ENCODE results near the gene PAPPA2. TPM values are rescaled to one million over a fixed set of nuclear protein-coding genes. Genes with fewer than 3 reads are reported as not detected.

The PAPPA2 gene
- total and polyA plus RNA-seq, 2 donors (not counting 1 experiment from before 2014, with no cell fraction given): not detected

- no peaks in the 10 kb centered on the region for H3K9me3 Mint-ChIP-seq (ENCODE audit: insufficient read depth)
- Histone ChIP-seq H3K4me1 (ENCODE audit: control insufficient read depth in 2 of 2, insufficient read depth in 2 of 2, low read length in 2 of 2) (no peaks in the 10 kb centered on the region), H3K27me3 (replicated peaks in 1 of 4; ENCODE audit: control extremely low read depth in 1 of 4, control insufficient read depth in 3 of 4, insufficient read depth in 4 of 4, low read length in 3 of 4) (no peaks in the 10 kb centered on the region), H3K4me2 (replicated peaks; ENCODE audit: low read depth, low read length, poor library complexity, severe bottlenecking) (no peak overlapping the region), H3K4me3 (ENCODE audit: control extremely low read depth in 1 of 5, extremely low read depth in 1 of 5, insufficient read depth in 1 of 5, low read depth in 2 of 5, low read length in 4 of 5) (no peak overlapping the region), H4K20me1 (ENCODE audit: control insufficient read depth, insufficient read depth, low read length, poor library complexity, severe bottlenecking) (no peaks in the 10 kb centered on the region), H3K9me3 (ENCODE audit: control extremely low read depth in 1 of 3, control insufficient read depth in 2 of 3, insufficient read depth in 1 of 3, low read length in 2 of 3) (no peaks in the 10 kb centered on the region), H3K36me3 (replicated peaks in 1 of 2; ENCODE audit: control extremely low read depth in 1 of 2, control insufficient read depth in 1 of 2, extremely low read depth in 1 of 2, insufficient read depth in 2 of 2, low read length in 1 of 2) (no peaks in the 10 kb centered on the region), H3K9ac (ENCODE audit: low read length) (no peak overlapping the region), H3K27ac (ENCODE audit: low read length in 2 of 2) (no peak overlapping the region), H2AFZ (ENCODE audit: insufficient read depth, low read depth, low read length, poor library complexity, severe bottlenecking) (no peak overlapping the region), H3K79me2 (ENCODE audit: control insufficient read depth, insufficient read depth, low read length) (no peaks in the 10 kb centered on the region)
- TF ChIP-seq EZH2 (IDR thresholded peaks at IDR 0.05; ENCODE audit: borderline replicate concordance, insufficient read depth, low read depth, low read length, poor library complexity, severe bottlenecking): no peak
- TF ChIP-seq CTCF (IDR thresholded peaks at IDR 0.05): no peak
- CTCF ChIA-PET: interaction anchor here (0.8 kb wide), 1 partner anchor 11 kb away, joined by 3 read pairs; no protein-coding TSS in a partner anchor
- H3K27ac Mint-ChIP-seq: no peak overlapping the region
- WGBS (ENCODE audit: insufficient coverage): 94% methylated on average over 1 of the region's 2 CpGs
- no peaks in the 10 kb centered on the region for H3K4me1 Mint-ChIP-seq
- ATAC-seq (ENCODE audit: low read depth) (no peak), DNase-seq (no peak)
- peaks cover 26% of the 10 kb centered on the region for H3K27me3 Mint-ChIP-seq
- intact Hi-C loops (cut with micrococcal nuclease): loop anchor here (5.0 kb wide), 1 partner anchor 1322 kb away; no protein-coding TSS in a partner anchor
- POLR2A ChIA-PET: no interaction called here
- H3K4me3 Mint-ChIP-seq: no peak overlapping the region
Observed at GRCh38 chr1:176694713-176695112, 231.7 kb downstream of the PAPPA2 start.

GRCh38 chr1:176696109-176696508 lies 233.1 kb downstream of the PAPPA2 start:
- DNase-seq (no peak), ATAC-seq (ENCODE audit: low read depth) (no peak)
- Mint-ChIP-seq H3K9me3 (ENCODE audit: insufficient read depth) (no peaks in the 10 kb centered on the region), H3K4me1 (no peaks in the 10 kb centered on the region), H3K4me3 (no peak overlapping the region), H3K27ac (no peak overlapping the region), H3K27me3 (peaks cover 26% of the 10 kb centered on the region)
- intact Hi-C loops (cut with micrococcal nuclease): no loop called here
- Histone ChIP-seq H3K79me2 (ENCODE audit: control insufficient read depth, insufficient read depth, low read length) (no peaks in the 10 kb centered on the region), H3K27ac (ENCODE audit: low read length in 2 of 2) (no peak overlapping the region), H3K36me3 (replicated peaks in 1 of 2; ENCODE audit: control extremely low read depth in 1 of 2, control insufficient read depth in 1 of 2, extremely low read depth in 1 of 2, insufficient read depth in 2 of 2, low read length in 1 of 2) (no peaks in the 10 kb centered on the region), H4K20me1 (ENCODE audit: control insufficient read depth, insufficient read depth, low read length, poor library complexity, severe bottlenecking) (no peaks in the 10 kb centered on the region), H3K4me3 (ENCODE audit: control extremely low read depth in 1 of 5, extremely low read depth in 1 of 5, insufficient read depth in 1 of 5, low read depth in 2 of 5, low read length in 4 of 5) (no peak overlapping the region), H3K27me3 (replicated peaks in 1 of 4; ENCODE audit: control extremely low read depth in 1 of 4, control insufficient read depth in 3 of 4, insufficient read depth in 4 of 4, low read length in 3 of 4) (no peaks in the 10 kb centered on the region), H2AFZ (ENCODE audit: insufficient read depth, low read depth, low read length, poor library complexity, severe bottlenecking) (no peak overlapping the region), H3K4me1 (ENCODE audit: control insufficient read depth in 2 of 2, insufficient read depth in 2 of 2, low read length in 2 of 2) (no peaks in the 10 kb centered on the region), H3K9ac (ENCODE audit: low read length) (no peak overlapping the region), H3K4me2 (replicated peaks; ENCODE audit: low read depth, low read length, poor library complexity, severe bottlenecking) (no peak overlapping the region), H3K9me3 (ENCODE audit: control extremely low read depth in 1 of 3, control insufficient read depth in 2 of 3, insufficient read depth in 1 of 3, low read length in 2 of 3) (no peaks in the 10 kb centered on the region)
- CTCF ChIA-PET: no interaction called here
- POLR2A ChIA-PET: no interaction called here
- TF ChIP-seq CTCF (IDR thresholded peaks at IDR 0.05) (no peak), EZH2 (IDR thresholded peaks at IDR 0.05; ENCODE audit: borderline replicate concordance, insufficient read depth, low read depth, low read length, poor library complexity, severe bottlenecking) (no peak)
- 33% methylated on average over 1 of the region's 5 CpGs for WGBS (ENCODE audit: insufficient coverage)

All from B cell (primary cell).